ENCODE measurements around the gene DLX1. TPM values are rescaled to one million over a fixed set of nuclear protein-coding genes. Genes with fewer than 3 reads are reported as not detected.

The DLX1 gene
- total RNA-seq, 4 donors from 2014 or later: 0.16 TPM; not detected in 3

GRCh38 chr2:172084645-172085459 is 455 bp upstream of the DLX1 start:
- Histone ChIP-seq H3K36me3 (no peaks in the 10 kb centered on the region), H3K9me3 (no peaks in the 10 kb centered on the region), H3K27me3 (peaks cover 96 to 99% (median 98%) of the 10 kb centered on the region in 3 donors), H3K27ac (no peak overlapping the region), H3K4me3 (peak overlapping the region; percentile 46 to 54 (median 53)), H3K4me1 (peaks cover 40 to 43% of the 10 kb centered on the region in 2 donors)
- intact Hi-C loops (cut with DNase I; ENCODE audit: low total_unique reads) (loop anchor here (2.0 kb wide), 1 partner anchor 18 kb away; the partner anchor contains the start of gene DLX2), in situ Hi-C loops (cut with MboI; ENCODE audit: low sequenced_read_pairs in 4 of 4) (loop anchor here in 1 of 4 donors (25.0 kb wide), 1 partner anchor 273 kb away; no protein-coding TSS in a partner anchor)
- peak; percentile 12 to 19 for TF ChIP-seq POLR2A (IDR thresholded peaks at IDR 0.05)
- no peak for TF ChIP-seq CTCF (IDR thresholded peaks at IDR 0.05 in 4 of 5, conservative IDR thresholded peaks at IDR 0.05 in 1 of 5)
- DNase-seq (peak; percentile 50 to 68), ATAC-seq (peak; percentile 79 to 88)

GRCh38 chr2:172086241-172087206 is 1.2 kb downstream of the DLX1 start:
- ATAC-seq (no peak), DNase-seq (no peak)
- H3K4me1 ChIP-seq: peaks cover 40 to 43% of the 10 kb centered on the region in 2 donors
- H3K36me3 ChIP-seq: no peaks in the 10 kb centered on the region
- TF ChIP-seq POLR2A (IDR thresholded peaks at IDR 0.05) (no peak), CTCF (IDR thresholded peaks at IDR 0.05 in 4 of 5, conservative IDR thresholded peaks at IDR 0.05 in 1 of 5) (no peak)
- no peak overlapping the region for H3K27ac ChIP-seq
- peak overlapping the region in 2 of 4 donors; percentile 37 to 52 for H3K4me3 ChIP-seq
- H3K9me3 ChIP-seq: no peaks in the 10 kb centered on the region
- in situ Hi-C loops (cut with MboI; ENCODE audit: low sequenced_read_pairs in 4 of 4) (loop anchor here in 1 of 4 donors (25.0 kb wide), 1 partner anchor 274 kb away; no protein-coding TSS in a partner anchor), intact Hi-C loops (cut with DNase I; ENCODE audit: low total_unique reads) (no loop called here)
- H3K27me3 ChIP-seq: peaks cover 100% of the 10 kb centered on the region in 3 donors

- DNase-seq (no peak), ATAC-seq (no peak)
- Histone ChIP-seq H3K27ac (no peak overlapping the region), H3K4me1 (peaks cover 40 to 43% of the 10 kb centered on the region in 2 donors), H3K36me3 (no peaks in the 10 kb centered on the region), H3K4me3 (peak overlapping the region in 1 of 4 donors; percentile 37), H3K27me3 (peaks cover 100% of the 10 kb centered on the region in 3 donors), H3K9me3 (no peaks in the 10 kb centered on the region)
- in situ Hi-C loops (cut with MboI; ENCODE audit: low sequenced_read_pairs in 4 of 4): loop anchor here in 1 of 4 donors (25.0 kb wide), 1 partner anchor 275 kb away; no protein-coding TSS in a partner anchor
- intact Hi-C loops (cut with DNase I; ENCODE audit: low total_unique reads): no loop called here
- TF ChIP-seq POLR2A (IDR thresholded peaks at IDR 0.05): no peak
- no peak for TF ChIP-seq CTCF (IDR thresholded peaks at IDR 0.05 in 4 of 5, conservative IDR thresholded peaks at IDR 0.05 in 1 of 5)
Measured at GRCh38 chr2:172087207-172087779, 2.0 kb downstream of the DLX1 start.

GRCh38 chr2:172087780-172088244 is 2.5 kb downstream of the DLX1 start:
- TF ChIP-seq CTCF (IDR thresholded peaks at IDR 0.05 in 4 of 5, conservative IDR thresholded peaks at IDR 0.05 in 1 of 5) (no peak), POLR2A (IDR thresholded peaks at IDR 0.05) (no peak)
- peaks cover 100% of the 10 kb centered on the region in 3 donors for H3K27me3 ChIP-seq
- in situ Hi-C loops (cut with MboI; ENCODE audit: low sequenced_read_pairs in 4 of 4) (loop anchor here in 1 of 4 donors (25.0 kb wide), 1 partner anchor 276 kb away; no protein-coding TSS in a partner anchor), intact Hi-C loops (cut with DNase I; ENCODE audit: low total_unique reads) (no loop called here)
- no peaks in the 10 kb centered on the region for H3K9me3 ChIP-seq
- peaks cover 35 to 38% of the 10 kb centered on the region in 2 donors for H3K4me1 ChIP-seq
- no peak for DNase-seq
- H3K4me3 ChIP-seq: no peak overlapping the region
- no peaks in the 10 kb centered on the region for H3K36me3 ChIP-seq
- H3K27ac ChIP-seq: no peak overlapping the region
- no peak for ATAC-seq
